ENCODE measurements around the gene ITSN2.

Gene ITSN2

GRCh38 chr2:24153478-24153877 lies 206.9 kb downstream of the ITSN2 start:
- TF ChIP-seq CTCF (IDR thresholded peaks at IDR 0.05; ENCODE audit: low read depth, low read length): no peak
- Histone ChIP-seq H3K36me3 (no peaks in the 10 kb centered on the region), H3K4me1 (no peaks in the 10 kb centered on the region)

More at GRCh38 chr2:24153478-24153877, 206.9 kb downstream of the ITSN2 start:
- Histone ChIP-seq H3K27me3 (no peaks in the 10 kb centered on the region), H3K4me3 (ENCODE audit: low read depth, low read length) (no peak overlapping the region), H3K9me3 (no peaks in the 10 kb centered on the region)
- no peak for DNase-seq

All from BE2C (cell line).